ENCODE data around the gene NCF2.
A peak's percentile ranks its signal among the peaks of the same experiment; 100 is the strongest.

NCF2 gene

DNA sequence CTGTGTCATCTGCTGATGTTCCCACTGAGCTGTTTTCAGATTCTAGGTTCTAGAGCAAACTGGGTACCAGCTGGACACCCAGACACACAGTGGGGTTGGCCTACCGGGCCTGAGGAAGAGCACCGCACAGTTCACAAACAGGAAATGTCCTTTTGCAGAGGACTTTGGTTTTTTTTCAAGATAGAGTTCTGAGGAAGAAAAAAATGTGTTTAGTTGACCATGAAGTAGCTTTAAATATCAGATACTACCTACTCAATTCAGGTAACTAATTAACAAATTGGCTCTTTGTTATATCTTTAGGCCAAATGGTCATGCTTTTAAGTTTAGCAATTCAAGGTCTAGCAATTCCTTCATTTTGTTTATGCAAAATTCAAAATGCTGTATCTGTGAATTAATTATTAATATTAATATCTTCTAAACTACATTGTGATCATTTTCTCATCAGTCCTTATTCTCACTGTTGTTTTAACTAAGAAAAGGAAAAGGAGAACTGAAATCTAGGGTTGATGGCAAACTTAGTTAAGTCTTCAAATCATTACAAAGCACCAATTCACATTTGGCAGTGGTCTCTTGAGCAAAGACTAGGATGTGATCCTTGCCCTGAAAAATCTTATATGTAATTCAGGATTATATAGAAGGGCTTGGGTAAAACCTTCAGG is 17.2 kb upstream of the NCF2 start:
- Histone ChIP-seq H3K4me3 (ENCODE audit: low read depth, low read length) (no peak overlapping the region), H3K36me3 (replicated peaks) (no peaks in the 10 kb centered on the region), H3K27me3 (replicated peaks) (no peaks in the 10 kb centered on the region), H3K27ac (peak overlapping the region; percentile 75)
- in situ Hi-C loops (cut with HindIII; ENCODE audit: low pct_ligation_motif_present, low sequenced_read_pairs): no loop called here
- TF ChIP-seq, protein P1, sequence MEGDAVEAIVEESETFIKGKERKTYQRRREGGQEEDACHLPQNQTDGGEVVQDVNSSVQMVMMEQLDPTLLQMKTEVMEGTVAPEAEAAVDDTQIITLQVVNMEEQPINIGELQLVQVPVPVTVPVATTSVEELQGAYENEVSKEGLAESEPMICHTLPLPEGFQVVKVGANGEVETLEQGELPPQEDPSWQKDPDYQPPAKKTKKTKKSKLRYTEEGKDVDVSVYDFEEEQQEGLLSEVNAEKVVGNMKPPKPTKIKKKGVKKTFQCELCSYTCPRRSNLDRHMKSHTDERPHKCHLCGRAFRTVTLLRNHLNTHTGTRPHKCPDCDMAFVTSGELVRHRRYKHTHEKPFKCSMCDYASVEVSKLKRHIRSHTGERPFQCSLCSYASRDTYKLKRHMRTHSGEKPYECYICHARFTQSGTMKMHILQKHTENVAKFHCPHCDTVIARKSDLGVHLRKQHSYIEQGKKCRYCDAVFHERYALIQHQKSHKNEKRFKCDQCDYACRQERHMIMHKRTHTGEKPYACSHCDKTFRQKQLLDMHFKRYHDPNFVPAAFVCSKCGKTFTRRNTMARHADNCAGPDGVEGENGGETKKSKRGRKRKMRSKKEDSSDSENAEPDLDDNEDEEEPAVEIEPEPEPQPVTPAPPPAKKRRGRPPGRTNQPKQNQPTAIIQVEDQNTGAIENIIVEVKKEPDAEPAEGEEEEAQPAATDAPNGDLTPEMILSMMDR (IDR thresholded peaks at IDR 0.05; ENCODE audit: low read depth, low read length, missing control alignments): no peak
- no peak for DNase-seq

DNA sequence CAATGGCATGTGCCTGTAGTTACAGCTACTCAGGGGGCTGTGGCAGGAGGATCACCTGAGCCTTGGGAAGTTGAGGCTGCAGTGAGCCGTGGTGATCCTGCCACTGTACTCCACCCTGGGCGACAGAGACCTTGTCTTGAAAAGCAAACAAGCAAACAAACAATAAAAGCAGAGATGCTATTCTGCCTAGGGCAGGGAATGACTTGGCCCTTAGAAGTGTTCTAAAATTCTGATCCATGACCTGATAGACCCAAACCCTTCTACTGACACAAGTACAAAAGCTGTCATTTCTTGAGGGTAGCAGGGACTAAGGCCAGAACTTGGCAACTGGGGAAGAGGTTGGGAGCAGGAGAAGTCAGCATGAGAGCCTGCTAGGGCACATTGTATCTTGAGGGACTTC is 15.6 kb upstream of the NCF2 start:
- in situ Hi-C loops (cut with HindIII; ENCODE audit: low pct_ligation_motif_present, low sequenced_read_pairs): no loop called here

DNA sequence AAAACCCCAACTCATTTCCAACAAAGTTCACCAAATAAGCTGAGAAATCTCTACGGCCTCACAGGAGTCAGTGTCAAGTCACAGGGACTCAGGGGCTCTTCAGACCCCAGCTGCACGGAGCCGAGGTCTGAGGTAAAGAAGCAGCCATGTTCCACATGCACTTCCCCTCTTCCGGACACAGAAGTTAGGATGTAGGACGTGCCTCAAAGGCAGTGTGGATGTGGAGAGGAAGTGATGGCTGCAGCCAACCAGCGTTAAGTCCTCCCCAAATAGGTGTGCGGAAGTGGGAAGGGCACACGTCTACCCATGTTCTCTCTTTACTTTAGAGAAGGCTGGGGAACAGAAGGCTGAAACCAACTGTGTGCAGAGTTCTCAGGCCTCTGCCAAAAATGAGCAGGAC is 14.6 kb upstream of the NCF2 start:
- Histone ChIP-seq H3K4me3 (ENCODE audit: low read depth, low read length) (no peak overlapping the region), H3K27me3 (replicated peaks) (no peaks in the 10 kb centered on the region), H3K27ac (no peak overlapping the region), H3K36me3 (replicated peaks) (no peaks in the 10 kb centered on the region)
- in situ Hi-C loops (cut with HindIII; ENCODE audit: low pct_ligation_motif_present, low sequenced_read_pairs): no loop called here
- no peak for DNase-seq
- TF ChIP-seq, protein P1 (IDR thresholded peaks at IDR 0.05; ENCODE audit: low read depth, low read length, missing control alignments): no peak

More for the DNA sequence above, 15.6 kb upstream of the NCF2 start:
- Histone ChIP-seq H3K4me3 (ENCODE audit: low read depth, low read length) (no peak overlapping the region), H3K27ac (no peak overlapping the region), H3K27me3 (replicated peaks) (no peaks in the 10 kb centered on the region), H3K36me3 (replicated peaks) (no peaks in the 10 kb centered on the region)
- TF ChIP-seq, protein P1 (IDR thresholded peaks at IDR 0.05; ENCODE audit: low read depth, low read length, missing control alignments): no peak
- DNase-seq: no peak

DNA sequence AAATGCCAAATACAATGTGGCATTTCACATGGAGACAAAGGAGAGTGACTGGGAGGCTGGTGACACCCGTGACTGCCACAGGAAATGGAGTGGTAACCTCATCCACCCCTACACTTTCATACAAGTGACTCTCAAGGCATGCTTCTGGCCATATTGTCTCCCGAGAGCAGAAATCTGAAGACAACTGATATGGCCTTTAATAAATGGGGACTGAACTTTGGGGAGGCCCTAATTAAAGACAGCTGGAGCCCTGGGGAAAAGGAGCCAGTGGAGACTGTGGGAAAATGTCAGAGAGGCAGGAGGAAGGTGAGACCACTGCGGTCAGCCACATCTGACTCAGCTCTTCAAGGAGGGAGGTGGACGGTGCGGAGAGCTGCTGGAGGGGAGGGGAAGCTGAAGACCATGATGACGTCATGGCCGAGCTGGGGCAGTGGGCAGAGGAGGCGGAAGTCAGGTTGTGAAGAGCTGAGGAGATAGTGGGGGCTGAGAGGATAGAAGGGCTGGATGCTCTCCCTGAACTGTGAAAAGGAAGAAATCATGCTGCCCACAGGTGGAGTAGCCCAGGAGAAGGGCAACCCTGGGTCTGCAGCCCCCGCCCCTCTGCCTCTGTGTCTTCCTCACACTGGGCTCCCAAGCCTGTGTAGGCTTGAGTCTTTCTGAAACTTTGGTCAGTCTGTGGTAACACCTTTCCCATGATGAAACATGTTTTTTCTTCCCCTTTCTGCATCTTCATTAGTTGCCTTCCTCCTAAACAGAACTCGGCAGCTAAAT is 14.0 kb upstream of the NCF2 start:
- no peaks in the 10 kb centered on the region for H3K27me3 ChIP-seq (replicated peaks)
- no peak overlapping the region for H3K4me3 ChIP-seq (ENCODE audit: low read depth, low read length)
- H3K27ac ChIP-seq: peak overlapping the region; percentile 41
- TF ChIP-seq, protein P1 (IDR thresholded peaks at IDR 0.05; ENCODE audit: low read depth, low read length, missing control alignments): no peak
- in situ Hi-C loops (cut with HindIII; ENCODE audit: low pct_ligation_motif_present, low sequenced_read_pairs): no loop called here
- peak; percentile 88 for DNase-seq
- no peaks in the 10 kb centered on the region for H3K36me3 ChIP-seq (replicated peaks)

DNA sequence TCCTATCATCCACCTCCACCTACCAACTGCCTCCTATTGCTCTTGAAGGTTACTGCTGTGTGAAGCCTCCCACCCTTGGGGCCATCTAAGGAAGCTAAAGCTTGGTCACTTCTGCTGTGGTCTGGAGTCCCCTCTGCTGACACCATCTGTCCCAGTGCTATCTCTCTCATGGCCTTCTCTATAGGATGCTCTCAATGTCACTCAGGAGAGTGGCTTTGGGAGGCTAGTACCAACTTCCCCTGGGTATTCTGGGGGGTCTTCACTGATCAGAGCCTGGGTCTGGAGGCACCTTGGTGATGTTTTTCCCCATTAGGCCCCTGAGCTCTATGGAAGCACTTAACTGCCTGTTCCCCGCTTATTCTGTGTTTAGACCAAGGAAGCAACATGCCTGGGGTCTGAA is 12.3 kb upstream of the NCF2 start:
- Histone ChIP-seq H3K27ac (no peak overlapping the region), H3K27me3 (replicated peaks) (no peaks in the 10 kb centered on the region), H3K4me3 (ENCODE audit: low read depth, low read length) (no peak overlapping the region), H3K36me3 (replicated peaks) (no peaks in the 10 kb centered on the region)
- in situ Hi-C loops (cut with HindIII; ENCODE audit: low pct_ligation_motif_present, low sequenced_read_pairs): no loop called here
- no peak for DNase-seq
- TF ChIP-seq, protein P1 (IDR thresholded peaks at IDR 0.05; ENCODE audit: low read depth, low read length, missing control alignments): no peak

Data from brain microvascular endothelial cell (primary cell).